ENCODE data around the gene CCND3. TPM values are rescaled to one million over a fixed set of nuclear protein-coding genes. Genes with fewer than 3 reads are reported as not detected.
A peak's percentile ranks its signal among the peaks of the same experiment; 100 is the strongest.

Gene CCND3
- total and polyA plus RNA-seq, 10 of the 15 experiments (the other 5 are each of a cell fraction or from before 2014, with no cell fraction given), result 6.0 to 86.4 (median 31.5) TPM

- TF ChIP-seq ETV6 (conservative IDR thresholded peaks at IDR 0.05 in 1 of 2, IDR thresholded peaks at IDR 0.05 in 1 of 2; ENCODE audit: borderline replicate concordance in 1 of 2, low read depth in 1 of 2) (no peak), NR2F1 (conservative IDR thresholded peaks at IDR 0.05) (no peak)
Measured at GRCh38 chr6:41922154-41922553, 19.5 kb downstream of the CCND3 start (continued).

GRCh38 chr6:41921712-41921998 is 20.0 kb downstream of the CCND3 start:
- H3K27me3 ChIP-seq (replicated peaks in 1 of 2; ENCODE audit: control insufficient read depth in 2 of 2, insufficient read depth in 2 of 2, low read length in 1 of 2), result no peaks in the 10 kb centered on the region
- peak overlapping the region; percentile 83 for H3K9ac ChIP-seq (ENCODE audit: control insufficient read depth, insufficient read depth, low read length)
- peaks cover 4% of the 10 kb centered on the region; the same call in 1 of the 2 replicates for H3K4me1 ChIP-seq (ENCODE audit: control insufficient read depth, insufficient read depth, low read length)
- intact Hi-C loops (cut with micrococcal nuclease; ENCODE audit: unreplicated experiment) (loop anchor here (1.0 to 5.0 kb wide), 5 partner anchors 26 to 295 kb away; partner anchors contain the start of genes MRPS10, TOMM6 and USP49), in situ Hi-C loops (cut with MboI) (no loop called here)
- H4K20me1 ChIP-seq (ENCODE audit: control insufficient read depth, insufficient read depth), result no peaks in the 10 kb centered on the region
- CTCF ChIA-PET, result interaction anchor here (0.8 to 8.3 kb wide), 26 partner anchors 8 to 642 kb away, joined by 3 to 137 read pairs (median 5); partner anchors contain the start of genes CCND3, MRPS10, TAF8 and TOMM6
- FAIRE-seq (no peak), DNase-seq (ENCODE audit: low read depth, low spot score) (no peak), ATAC-seq (peak; percentile 39)
- peaks cover 49% of the 10 kb centered on the region for H3K79me2 ChIP-seq (ENCODE audit: control insufficient read depth, insufficient read depth, low read length)
- peaks cover 0 to 2% of the 10 kb centered on the region in 2 experiments; a peak in 1 of 4 replicates for H3K36me3 ChIP-seq (ENCODE audit: control insufficient read depth in 2 of 2, insufficient read depth in 2 of 2, low read length in 1 of 2)
- H2AFZ ChIP-seq (ENCODE audit: control insufficient read depth, low read depth, low read length), result peak overlapping the region; percentile 66
- no peak for TF ChIP-seq ATF3 (IDR thresholded peaks at IDR 0.05; ENCODE audit: borderline replicate concordance, extremely low read depth, low read depth, low read length)
- TF ChIP-seq POLR2A (IDR thresholded peaks at IDR 0.05; ENCODE audit: low read depth, low read length), result 0 out of 2 replicates have a peak, but pooled peaks have one; percentile 6
- H3K9me3 ChIP-seq (replicated peaks; ENCODE audit: control insufficient read depth, insufficient read depth, low read length), result no peaks in the 10 kb centered on the region
- 1% methylated on average over 20 of the region's 20 CpGs for WGBS (ENCODE audit: insufficient coverage, insufficient replicate concordance, low lambda C conversion rate, missing lambda C conversion rate)
- H3K27ac ChIP-seq (ENCODE audit: control insufficient read depth, insufficient read depth), result peak overlapping the region; percentile 95
- BruUV-seq (replicated peaks), result no TSS peak
- SMC1A ChIA-PET (ENCODE audit: uncharacterized antibody, unreplicated experiment), result interaction anchor here (0.9 to 2.7 kb wide), 15 partner anchors 9 to 295 kb away, joined by 3 to 23 read pairs (median 5); partner anchors contain the start of genes MRPS10, TOMM6 and USP49
- POLR2A ChIA-PET, result interaction anchor here (0.5 to 2.5 kb wide), 13 partner anchors 9 to 296 kb away, joined by 3 to 9 read pairs (median 4); partner anchors contain the start of gene MRPS10
- H3K4me2 ChIP-seq (ENCODE audit: control insufficient read depth, insufficient read depth), result peak overlapping the region; percentile 78
- RAD21 ChIA-PET (ENCODE audit: unreplicated experiment), result interaction anchor here (0.7 to 2.8 kb wide), 19 partner anchors 15 to 295 kb away, joined by 3 to 23 read pairs (median 5); partner anchors contain the start of genes TAF8, TOMM6 and USP49
- H3K4me3 ChIP-seq, result peak overlapping the region; percentile 67

Measured in GM12878 (cell line).